Activated T-helper 1 cell treated with anti-CD3 and anti-CD28 coated beads, Interleukin-12 subunit alpha, Interleukin-12 subunit beta, Interleukin-2, Interleukin-4 antibody, amounts not matched to agents 30 ng/mL and 10 ng/mL and 1 ng/mL, durations not matched to agents 14 hours and 24 hours and 36 hours (primary cell): ENCODE results near the gene SLC6A17. TPM values are rescaled to one million over a fixed set of nuclear protein-coding genes. Genes with fewer than 3 reads are reported as not detected.

Experiments
- DNase-seq: peaks from one replicate; pipeline ENCODE4 v3.0.0; 2021; ENCODE audit warnings: low spot score
- H3K27ac Mint-ChIP-seq: one replicate; pipeline ENCODE4 v1.8.0; 2021; ENCODE audit warnings: mild to moderate bottlenecking, mixed read lengths
- H3K27me3 Mint-ChIP-seq: one replicate; pipeline ENCODE4 v1.8.0; 2022; ENCODE audit warnings: mild to moderate bottlenecking, moderate library complexity, mixed read lengths; ENCODE audit not compliant: insufficient read depth
- H3K36me3 Mint-ChIP-seq: one replicate; pipeline ENCODE4 v1.8.0; 2021; ENCODE audit warnings: low read depth, mixed read lengths
- H3K4me1 Mint-ChIP-seq: one replicate; pipeline ENCODE4 v1.8.0; 2021; ENCODE audit warnings: low read depth, mixed read lengths
- H3K4me3 Mint-ChIP-seq: one replicate; pipeline ENCODE4 v1.8.0; 2021; ENCODE audit warnings: mild to moderate bottlenecking, moderate library complexity, mixed read lengths
- H3K9me3 Mint-ChIP-seq: one replicate; pipeline ENCODE4 v1.8.0; 2021; ENCODE audit warnings: mixed read lengths
- intact Hi-C: fragments of 100-400 bp; cut with micrococcal nuclease; formaldehyde crosslinking; loops from one replicate; pipeline ENCODE4 v1.15.1; 2024
- total RNA-seq: library from RNA; stranded (reverse); gene quantifications from 2 replicates; pipeline ENCODE4 v1.2.3, GENCODE V29; 2022

Gene SLC6A17
- total RNA-seq, 1 donor from 2014 or later = 0.23 TPM

- intact Hi-C loops = no loop called here
- Mint-ChIP-seq H3K36me3 (no peaks in the 10 kb centered on the region), H3K27me3 (peaks cover 4% of the 10 kb centered on the region), H3K4me1 (no peaks in the 10 kb centered on the region), H3K9me3 (no peaks in the 10 kb centered on the region), H3K4me3 (no peak overlapping the region), H3K27ac (no peak overlapping the region)
- DNase-seq = no peak
Observed at GRCh38 chr1:110165761-110166231, 15.5 kb downstream of the SLC6A17 start.

- DNase-seq = no peak
- Mint-ChIP-seq H3K27me3 (peaks cover 6% of the 10 kb centered on the region), H3K27ac (no peak overlapping the region), H3K4me3 (no peak overlapping the region), H3K4me1 (no peaks in the 10 kb centered on the region), H3K36me3 (no peaks in the 10 kb centered on the region), H3K9me3 (no peaks in the 10 kb centered on the region)
- intact Hi-C loops = no loop called here
Observed at GRCh38 chr1:110166861-110167260, 16.6 kb downstream of the SLC6A17 start.

- DNase-seq = no peak
- intact Hi-C loops = no loop called here
- no peak overlapping the region for H3K27ac Mint-ChIP-seq
- H3K9me3 Mint-ChIP-seq = no peaks in the 10 kb centered on the region
- H3K4me1 Mint-ChIP-seq = no peaks in the 10 kb centered on the region
- peaks cover 10% of the 10 kb centered on the region for H3K27me3 Mint-ChIP-seq
- no peak overlapping the region for H3K4me3 Mint-ChIP-seq
- no peaks in the 10 kb centered on the region for H3K36me3 Mint-ChIP-seq
Observed at GRCh38 chr1:110170766-110171733, 20.8 kb downstream of the SLC6A17 start.

- no peak overlapping the region for H3K27ac Mint-ChIP-seq
- no peak for DNase-seq
Observed at GRCh38 chr1:110172001-110172400, 21.7 kb downstream of the SLC6A17 start.

GRCh38 chr1:110173466-110174105 is 23.3 kb downstream of the SLC6A17 start:
- Mint-ChIP-seq H3K27me3 (peaks cover 18% of the 10 kb centered on the region), H3K36me3 (no peaks in the 10 kb centered on the region), H3K4me3 (no peak overlapping the region), H3K27ac (no peak overlapping the region), H3K9me3 (no peaks in the 10 kb centered on the region), H3K4me1 (no peaks in the 10 kb centered on the region)
- intact Hi-C loops = no loop called here
- no peak for DNase-seq

More at GRCh38 chr1:110172001-110172400, 21.7 kb downstream of the SLC6A17 start:
- peaks cover 16% of the 10 kb centered on the region for H3K27me3 Mint-ChIP-seq
- no peak overlapping the region for H3K4me3 Mint-ChIP-seq
- intact Hi-C loops = no loop called here
- H3K4me1 Mint-ChIP-seq = no peaks in the 10 kb centered on the region
- H3K9me3 Mint-ChIP-seq = no peaks in the 10 kb centered on the region
- no peaks in the 10 kb centered on the region for H3K36me3 Mint-ChIP-seq

GRCh38 chr1:110174961-110175360 is 24.7 kb downstream of the SLC6A17 start:
- intact Hi-C loops = no loop called here
- no peaks in the 10 kb centered on the region for H3K4me1 Mint-ChIP-seq
- H3K27ac Mint-ChIP-seq = no peak overlapping the region
- DNase-seq = no peak
- H3K4me3 Mint-ChIP-seq = no peak overlapping the region
- H3K9me3 Mint-ChIP-seq = no peaks in the 10 kb centered on the region
- H3K36me3 Mint-ChIP-seq = no peaks in the 10 kb centered on the region
- H3K27me3 Mint-ChIP-seq = peaks cover 21% of the 10 kb centered on the region

- Mint-ChIP-seq H3K4me1 (no peaks in the 10 kb centered on the region), H3K27ac (no peak overlapping the region), H3K27me3 (peaks cover 19% of the 10 kb centered on the region), H3K9me3 (no peaks in the 10 kb centered on the region), H3K4me3 (no peak overlapping the region), H3K36me3 (no peaks in the 10 kb centered on the region)
- intact Hi-C loops = no loop called here
- no peak for DNase-seq
Observed at GRCh38 chr1:110176299-110176956, 26.1 kb downstream of the SLC6A17 start.

- intact Hi-C loops = no loop called here
- H3K4me3 Mint-ChIP-seq = no peak overlapping the region
- no peak for DNase-seq
- H3K36me3 Mint-ChIP-seq = no peaks in the 10 kb centered on the region
- no peak overlapping the region for H3K27ac Mint-ChIP-seq
- H3K27me3 Mint-ChIP-seq = peaks cover 17% of the 10 kb centered on the region
- no peaks in the 10 kb centered on the region for H3K4me1 Mint-ChIP-seq
- no peaks in the 10 kb centered on the region for H3K9me3 Mint-ChIP-seq
Observed at GRCh38 chr1:110177775-110178174, 27.5 kb downstream of the SLC6A17 start.

GRCh38 chr1:110183642-110184167 is 33.4 kb downstream of the SLC6A17 start:
- no peak for DNase-seq
- no peaks in the 10 kb centered on the region for H3K4me1 Mint-ChIP-seq
- no peaks in the 10 kb centered on the region for H3K36me3 Mint-ChIP-seq
- H3K27me3 Mint-ChIP-seq = peaks cover 18% of the 10 kb centered on the region
- no peak overlapping the region for H3K4me3 Mint-ChIP-seq
- H3K27ac Mint-ChIP-seq = no peak overlapping the region
- no peaks in the 10 kb centered on the region for H3K9me3 Mint-ChIP-seq
- intact Hi-C loops = no loop called here

- Mint-ChIP-seq H3K9me3 (no peaks in the 10 kb centered on the region), H3K4me1 (no peaks in the 10 kb centered on the region), H3K27me3 (peaks cover 17% of the 10 kb centered on the region), H3K27ac (no peak overlapping the region), H3K4me3 (no peak overlapping the region), H3K36me3 (no peaks in the 10 kb centered on the region)
- DNase-seq = no peak
- intact Hi-C loops = no loop called here
Observed at GRCh38 chr1:110184446-110184845, 34.2 kb downstream of the SLC6A17 start.

GRCh38 chr1:110185181-110185580 is 34.9 kb downstream of the SLC6A17 start:
- H3K4me1 Mint-ChIP-seq = no peaks in the 10 kb centered on the region

GRCh38 chr1:110186558-110186957 is 36.3 kb downstream of the SLC6A17 start:
- Mint-ChIP-seq H3K4me3 (no peak overlapping the region), H3K36me3 (no peaks in the 10 kb centered on the region), H3K4me1 (no peaks in the 10 kb centered on the region), H3K9me3 (no peaks in the 10 kb centered on the region), H3K27me3 (peaks cover 17% of the 10 kb centered on the region), H3K27ac (no peak overlapping the region)
- DNase-seq = no peak
- intact Hi-C loops = no loop called here

More at GRCh38 chr1:110185181-110185580, 34.9 kb downstream of the SLC6A17 start:
- Mint-ChIP-seq H3K27me3 (peaks cover 17% of the 10 kb centered on the region), H3K36me3 (no peaks in the 10 kb centered on the region), H3K27ac (no peak overlapping the region), H3K9me3 (no peaks in the 10 kb centered on the region), H3K4me3 (no peak overlapping the region)
- intact Hi-C loops = no loop called here
- no peak for DNase-seq
